Caco-2 (cell line): Measurements from ENCODE around the gene NUMB. TPM values are rescaled to one million over a fixed set of nuclear protein-coding genes. Genes with fewer than 3 reads are reported as not detected.

Experiments used
- BruUV-seq: library from RNA; stranded (reverse); fragments of 400-500 nt; replicated peaks from 2 replicates; lab custom pipeline; 2021; lab: Mats Ljungman, UMichigan
- CTCF ChIA-PET: fragments of 300-600 bp; sonication (Branson Sonifier 250); formaldehyde crosslinking; loops from one replicate; lab custom pipeline; 2022; ENCODE audit warnings: antibody characterized with exemption; lab: Charles Lee
- POLR2A ChIA-PET: fragments of 300-600 bp; sonication (Branson Sonifier 250); formaldehyde crosslinking; loops from one replicate; lab custom pipeline; 2022; ENCODE audit warnings: antibody characterized with exemption; lab: Charles Lee
- DNase-seq, 2 experiments: peaks; one replicate each; pipeline versions ENCODE4 v3.0.0 to v3.0.0-alpha.2; 2020 to 2022
- H3K27me3 ChIP-seq: replicated peaks from 2 replicates; pipeline ENCODE4 v1.6.0; 2011; ENCODE audit warnings: low read length; ENCODE audit not compliant: control insufficient read depth, insufficient read depth
- H3K36me3 ChIP-seq: 2 replicates; pipeline ENCODE4 v1.5.1; 2011; ENCODE audit warnings: low read length; ENCODE audit not compliant: control insufficient read depth, insufficient read depth
- H3K4me1 ChIP-seq: fragments of 250-450 bp; sonication (Bioruptor Pico); 2 replicates; pipeline ENCODE4 v1.5.1; 2020; ENCODE audit warnings: mild to moderate bottlenecking
- H3K4me3 ChIP-seq: 2 replicates; pipeline ENCODE4 v1.5.1; 2011; ENCODE audit warnings: low read depth, mild to moderate bottlenecking, control low read depth, low read length
- H3K9me3 ChIP-seq: fragments of 250-450 bp; sonication (Bioruptor Pico); 2 replicates; pipeline ENCODE4 v1.5.1; 2020; ENCODE audit warnings: mild to moderate bottlenecking, moderate library complexity
- H3K27ac Mint-ChIP-seq: one replicate; pipeline ENCODE4 v1.8.0; 2022; ENCODE audit warnings: mixed read lengths; ENCODE audit not compliant: unreplicated experiment
- H3K27me3 Mint-ChIP-seq: one replicate; pipeline ENCODE4 v1.8.0; 2022; ENCODE audit warnings: mixed read lengths; ENCODE audit not compliant: insufficient read depth, unreplicated experiment
- H3K36me3 Mint-ChIP-seq: one replicate; pipeline ENCODE4 v1.8.0; 2022; ENCODE audit warnings: mild to moderate bottlenecking, mixed read lengths; ENCODE audit not compliant: insufficient read depth, unreplicated experiment
- H3K4me1 Mint-ChIP-seq: one replicate; pipeline ENCODE4 v1.8.0; 2022; ENCODE audit warnings: low read depth, mixed read lengths; ENCODE audit not compliant: unreplicated experiment
- H3K4me3 Mint-ChIP-seq: one replicate; pipeline ENCODE4 v1.8.0; 2022; ENCODE audit warnings: mild to moderate bottlenecking, moderate library complexity, mixed read lengths; ENCODE audit not compliant: unreplicated experiment
- H3K9me3 Mint-ChIP-seq: one replicate; pipeline ENCODE4 v1.8.0; 2022; ENCODE audit warnings: mixed read lengths; ENCODE audit not compliant: unreplicated experiment
- intact Hi-C: fragments of 100-400 bp; cut with micrococcal nuclease; formaldehyde crosslinking; loops from one replicate; pipeline ENCODE4 v1.10.0; 2022; ENCODE audit not compliant: unreplicated experiment
- total RNA-seq: library from RNA; stranded (reverse); gene quantifications from 2 replicates; pipeline ENCODE4 v1.2.3, GENCODE V29; 2022
- TF ChIP-seq, protein P1 (sequence below), 2 experiments: fragments of 200-600 bp in 1 of 2; IDR thresholded peaks; 1 replicate in 1 of 2; 2 replicates in 1 of 2; pipeline versions ENCODE4 v1.5.1 to v1.8.0; 2011 to 2022; ENCODE audit warnings: antibody characterized with exemption in 1 of 2, control low read depth in 1 of 2, inconsistent platforms in 1 of 2, low read depth in 1 of 2, low read length in 1 of 2, mild to moderate bottlenecking in 1 of 2, moderate library complexity in 1 of 2; ENCODE audit not compliant: insufficient read depth in 1 of 2, severe bottlenecking in 1 of 2, unreplicated experiment in 1 of 2

NUMB gene
- total RNA-seq, 1 experiment from 2014 or later: 67.6 TPM

GRCh38 chr14:73325630-73326299 is 132.6 kb downstream of the NUMB start:
- H3K4me3 Mint-ChIP-seq: no peak overlapping the region
- BruUV-seq: no TSS peak
- Histone ChIP-seq H3K27me3 (no peaks in the 10 kb centered on the region), H3K4me3 (no peak overlapping the region), H3K4me1 (peaks cover 45% of the 10 kb centered on the region), H3K36me3 (no peaks in the 10 kb centered on the region; the same call in 1 of the 2 replicates), H3K9me3 (no peaks in the 10 kb centered on the region)
- peaks cover 30% of the 10 kb centered on the region for H3K4me1 Mint-ChIP-seq
- H3K27ac Mint-ChIP-seq: no peak overlapping the region
- H3K9me3 Mint-ChIP-seq: no peaks in the 10 kb centered on the region
- intact Hi-C loops: loop anchor here (10.0 kb wide), 1 partner anchor 129 kb away; the partner anchor contains the start of gene NUMB
- no peak for DNase-seq
- TF ChIP-seq, protein P1, sequence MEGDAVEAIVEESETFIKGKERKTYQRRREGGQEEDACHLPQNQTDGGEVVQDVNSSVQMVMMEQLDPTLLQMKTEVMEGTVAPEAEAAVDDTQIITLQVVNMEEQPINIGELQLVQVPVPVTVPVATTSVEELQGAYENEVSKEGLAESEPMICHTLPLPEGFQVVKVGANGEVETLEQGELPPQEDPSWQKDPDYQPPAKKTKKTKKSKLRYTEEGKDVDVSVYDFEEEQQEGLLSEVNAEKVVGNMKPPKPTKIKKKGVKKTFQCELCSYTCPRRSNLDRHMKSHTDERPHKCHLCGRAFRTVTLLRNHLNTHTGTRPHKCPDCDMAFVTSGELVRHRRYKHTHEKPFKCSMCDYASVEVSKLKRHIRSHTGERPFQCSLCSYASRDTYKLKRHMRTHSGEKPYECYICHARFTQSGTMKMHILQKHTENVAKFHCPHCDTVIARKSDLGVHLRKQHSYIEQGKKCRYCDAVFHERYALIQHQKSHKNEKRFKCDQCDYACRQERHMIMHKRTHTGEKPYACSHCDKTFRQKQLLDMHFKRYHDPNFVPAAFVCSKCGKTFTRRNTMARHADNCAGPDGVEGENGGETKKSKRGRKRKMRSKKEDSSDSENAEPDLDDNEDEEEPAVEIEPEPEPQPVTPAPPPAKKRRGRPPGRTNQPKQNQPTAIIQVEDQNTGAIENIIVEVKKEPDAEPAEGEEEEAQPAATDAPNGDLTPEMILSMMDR (IDR thresholded peaks at IDR 0.05; ENCODE audit: insufficient read depth in 1 of 2, low read depth in 1 of 2, low read length in 1 of 2, severe bottlenecking in 1 of 2, unreplicated experiment in 1 of 2): no peak
- ChIA-PET POLR2A (no interaction called here), CTCF (interaction anchor here (1.3 kb wide), 1 partner anchor 31 kb away, joined by 3 read pairs; no protein-coding TSS in a partner anchor)
- H3K27me3 Mint-ChIP-seq: no peaks in the 10 kb centered on the region
- peaks cover 11% of the 10 kb centered on the region for H3K36me3 Mint-ChIP-seq

- Mint-ChIP-seq H3K27ac (peak overlapping the region; percentile 59), H3K27me3 (no peaks in the 10 kb centered on the region), H3K4me3 (peak overlapping the region; percentile 40), H3K4me1 (peaks cover 30% of the 10 kb centered on the region), H3K36me3 (peaks cover 11% of the 10 kb centered on the region), H3K9me3 (no peaks in the 10 kb centered on the region)
- ChIA-PET CTCF (interaction anchor here (1.3 kb wide), 1 partner anchor 30 kb away, joined by 3 read pairs; no protein-coding TSS in a partner anchor), POLR2A (no interaction called here)
- Histone ChIP-seq H3K36me3 (no peaks in the 10 kb centered on the region; the same call in 1 of the 2 replicates), H3K4me1 (peaks cover 45% of the 10 kb centered on the region), H3K9me3 (no peaks in the 10 kb centered on the region), H3K4me3 (no peak overlapping the region), H3K27me3 (no peaks in the 10 kb centered on the region)
- TF ChIP-seq, protein P1 (IDR thresholded peaks at IDR 0.05; ENCODE audit: insufficient read depth in 1 of 2, low read depth in 1 of 2, low read length in 1 of 2, severe bottlenecking in 1 of 2, unreplicated experiment in 1 of 2): no peak
- peak in 1 of 2 experiments; percentile 2 for DNase-seq
- BruUV-seq: no TSS peak
- intact Hi-C loops: loop anchor here (10.0 kb wide), 1 partner anchor 130 kb away; the partner anchor contains the start of gene NUMB
These were observed 133.3 kb downstream of the NUMB start for GRCh38 chr14:73325063-73325462.

GRCh38 chr14:73324533-73324932 is 133.8 kb downstream of the NUMB start:
- Histone ChIP-seq H3K9me3 (no peaks in the 10 kb centered on the region), H3K4me3 (no peak overlapping the region), H3K36me3 (no peaks in the 10 kb centered on the region; the same call in 1 of the 2 replicates), H3K27me3 (no peaks in the 10 kb centered on the region), H3K4me1 (peaks cover 45% of the 10 kb centered on the region)
- ChIA-PET CTCF (interaction anchor here (1.3 kb wide), 1 partner anchor 29 kb away, joined by 5 read pairs; no protein-coding TSS in a partner anchor), POLR2A (interaction anchor here (1.3 kb wide), 1 partner anchor 134 kb away, joined by 7 read pairs; the partner anchor contains the start of gene NUMB)
- H3K4me3 Mint-ChIP-seq: peak overlapping the region; percentile 40
- no peaks in the 10 kb centered on the region for H3K9me3 Mint-ChIP-seq
- peaks cover 11% of the 10 kb centered on the region for H3K36me3 Mint-ChIP-seq
- peak overlapping the region; percentile 59 for H3K27ac Mint-ChIP-seq
- no TSS peak for BruUV-seq
- H3K4me1 Mint-ChIP-seq: peaks cover 30% of the 10 kb centered on the region
- no peaks in the 10 kb centered on the region for H3K27me3 Mint-ChIP-seq
- intact Hi-C loops: loop anchor here (1.0 to 10.0 kb wide), 4 partner anchors 10 to 148 kb away; partner anchors contain the start of gene NUMB
- no peak for DNase-seq
- TF ChIP-seq, protein P1 (IDR thresholded peaks at IDR 0.05; ENCODE audit: insufficient read depth in 1 of 2, low read depth in 1 of 2, low read length in 1 of 2, severe bottlenecking in 1 of 2, unreplicated experiment in 1 of 2): no peak
